KMS-11 (cell line): ENCODE measurements around the gene SECISBP2L.

Experiments
- H2AFZ ChIP-seq: fragments of 200-600 bp; sonication (generic); 2 replicates; pipeline ENCODE4 v1.6.1; 2016; ENCODE audit warnings: antibody characterized with exemption, mixed run types, low read depth
- H3K27ac ChIP-seq: fragments of 200-600 bp; sonication (generic); 2 replicates; pipeline ENCODE4 v1.6.1; 2016; ENCODE audit warnings: mild to moderate bottlenecking, mixed run types
- H3K27me3 ChIP-seq: fragments of 200-600 bp; sonication (generic); 2 replicates; pipeline ENCODE4 v1.6.1; 2017; ENCODE audit warnings: mild to moderate bottlenecking, low read depth, mixed run types, moderate library complexity; ENCODE audit not compliant: insufficient read depth
- H3K36me3 ChIP-seq: fragments of 200-600 bp; sonication (generic); 2 replicates; pipeline ENCODE4 v1.6.1; 2017; ENCODE audit warnings: mild to moderate bottlenecking, mixed run types; ENCODE audit not compliant: insufficient read depth
- H3K4me1 ChIP-seq: fragments of 200-600 bp; sonication (generic); 2 replicates; pipeline ENCODE4 v1.6.1; 2016; ENCODE audit warnings: mild to moderate bottlenecking, low read depth, mixed run types; ENCODE audit not compliant: poor library complexity, severe bottlenecking
- H3K4me2 ChIP-seq: fragments of 200-600 bp; sonication (generic); 2 replicates; pipeline ENCODE4 v1.7.0; 2016; ENCODE audit warnings: mild to moderate bottlenecking, mixed run types
- H3K4me3 ChIP-seq: fragments of 200-600 bp; sonication (generic); IDR thresholded peaks from 2 replicates; pipeline ENCODE4 v1.6.1; 2017; ENCODE audit warnings: low read depth, low read length, mixed read lengths; ENCODE audit not compliant: insufficient read depth
- H3K79me2 ChIP-seq: fragments of 200-600 bp; sonication (generic); 2 replicates; pipeline ENCODE4 v1.6.1; 2016; ENCODE audit warnings: low read depth, mixed run types; ENCODE audit not compliant: insufficient read depth
- H3K9ac ChIP-seq: fragments of 200-600 bp; sonication (generic); 2 replicates; pipeline ENCODE4 v1.6.1; 2016; ENCODE audit warnings: mild to moderate bottlenecking, mixed run types
- H4K20me1 ChIP-seq: fragments of 200-600 bp; sonication (generic); 2 replicates; pipeline ENCODE4 v1.6.1; 2016; ENCODE audit warnings: mild to moderate bottlenecking, mixed run types; ENCODE audit not compliant: insufficient read depth
- TF ChIP-seq, protein P1 (sequence below): fragments of 200-600 bp; sonication (generic); conservative IDR thresholded peaks from 2 replicates; pipeline ENCODE4 v1.6.1; 2017; ENCODE audit warnings: low read depth, mild to moderate bottlenecking, antibody characterized with exemption, low read length, moderate library complexity, mixed read lengths

SECISBP2L gene

DNA sequence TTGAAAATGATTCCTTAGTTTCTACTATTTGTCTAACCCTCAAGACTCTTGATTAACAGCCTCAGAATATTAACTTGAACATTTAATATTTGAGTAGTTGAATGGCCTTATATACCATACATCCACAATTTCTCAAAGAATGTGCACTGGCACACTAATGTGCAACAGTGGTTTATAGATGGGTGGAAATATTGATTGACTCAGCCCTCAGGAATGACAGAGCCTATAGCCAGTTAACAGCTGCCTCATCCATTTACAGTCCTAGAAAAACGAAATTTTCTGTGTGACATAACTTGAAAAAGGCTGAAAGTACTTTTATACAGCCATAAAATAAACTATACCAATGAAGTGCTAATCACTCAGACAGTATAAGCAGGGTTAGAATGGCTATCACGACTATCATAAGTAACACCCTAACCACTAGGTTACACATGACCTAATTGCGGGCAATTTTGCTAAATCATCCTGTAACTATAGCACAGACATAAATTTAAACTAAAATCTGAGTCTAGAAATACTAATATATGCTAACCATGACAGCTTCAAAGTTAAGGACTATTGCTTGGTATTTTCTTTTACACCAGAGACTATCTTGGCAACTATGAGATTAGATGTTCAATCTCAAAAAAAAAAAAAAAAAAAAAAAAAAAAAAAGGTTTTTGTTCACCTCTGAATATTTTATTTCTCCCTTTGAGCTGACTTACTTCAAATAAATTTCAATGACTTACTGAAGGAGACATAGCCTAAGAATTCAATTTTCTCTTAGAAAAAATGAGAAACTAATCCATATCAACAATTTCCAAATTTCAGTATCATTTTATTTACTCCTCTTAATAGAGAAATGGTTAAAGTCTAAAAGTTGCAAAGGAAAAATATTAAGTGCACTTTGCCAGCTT is 9.3 kb downstream of the SECISBP2L start:
- peaks cover 33% of the 10 kb centered on the region for H3K79me2 ChIP-seq
- H2AFZ ChIP-seq, result no peak overlapping the region
- peak overlapping the region; percentile 34; the same call in 1 of the 2 replicates for H3K4me2 ChIP-seq

GRCh38 chr15:49035825-49036224 is 10.4 kb downstream of the SECISBP2L start:
- H3K79me2 ChIP-seq, result peaks cover 25% of the 10 kb centered on the region; the same call in 1 of the 2 replicates
- no peak overlapping the region for H3K4me2 ChIP-seq
- H3K27me3 ChIP-seq, result no peaks in the 10 kb centered on the region
- no peak overlapping the region for H2AFZ ChIP-seq
- H3K4me1 ChIP-seq, result peaks cover 23% of the 10 kb centered on the region
- no peak overlapping the region for H3K4me3 ChIP-seq
- no peak overlapping the region for H3K27ac ChIP-seq
- H3K36me3 ChIP-seq, result no peaks in the 10 kb centered on the region
- no peaks in the 10 kb centered on the region for H4K20me1 ChIP-seq
- TF ChIP-seq, protein P1, sequence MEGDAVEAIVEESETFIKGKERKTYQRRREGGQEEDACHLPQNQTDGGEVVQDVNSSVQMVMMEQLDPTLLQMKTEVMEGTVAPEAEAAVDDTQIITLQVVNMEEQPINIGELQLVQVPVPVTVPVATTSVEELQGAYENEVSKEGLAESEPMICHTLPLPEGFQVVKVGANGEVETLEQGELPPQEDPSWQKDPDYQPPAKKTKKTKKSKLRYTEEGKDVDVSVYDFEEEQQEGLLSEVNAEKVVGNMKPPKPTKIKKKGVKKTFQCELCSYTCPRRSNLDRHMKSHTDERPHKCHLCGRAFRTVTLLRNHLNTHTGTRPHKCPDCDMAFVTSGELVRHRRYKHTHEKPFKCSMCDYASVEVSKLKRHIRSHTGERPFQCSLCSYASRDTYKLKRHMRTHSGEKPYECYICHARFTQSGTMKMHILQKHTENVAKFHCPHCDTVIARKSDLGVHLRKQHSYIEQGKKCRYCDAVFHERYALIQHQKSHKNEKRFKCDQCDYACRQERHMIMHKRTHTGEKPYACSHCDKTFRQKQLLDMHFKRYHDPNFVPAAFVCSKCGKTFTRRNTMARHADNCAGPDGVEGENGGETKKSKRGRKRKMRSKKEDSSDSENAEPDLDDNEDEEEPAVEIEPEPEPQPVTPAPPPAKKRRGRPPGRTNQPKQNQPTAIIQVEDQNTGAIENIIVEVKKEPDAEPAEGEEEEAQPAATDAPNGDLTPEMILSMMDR, result no peak
- H3K9ac ChIP-seq, result no peak overlapping the region

More for the DNA sequence above, 9.3 kb downstream of the SECISBP2L start:
- TF ChIP-seq, protein P1, result no peak
- no peaks in the 10 kb centered on the region for H4K20me1 ChIP-seq
- H3K4me1 ChIP-seq, result peaks cover 30% of the 10 kb centered on the region
- H3K27ac ChIP-seq, result no peak overlapping the region
- H3K27me3 ChIP-seq, result no peaks in the 10 kb centered on the region
- H3K4me3 ChIP-seq, result no peak overlapping the region
- H3K9ac ChIP-seq, result no peak overlapping the region
- no peaks in the 10 kb centered on the region for H3K36me3 ChIP-seq

DNA sequence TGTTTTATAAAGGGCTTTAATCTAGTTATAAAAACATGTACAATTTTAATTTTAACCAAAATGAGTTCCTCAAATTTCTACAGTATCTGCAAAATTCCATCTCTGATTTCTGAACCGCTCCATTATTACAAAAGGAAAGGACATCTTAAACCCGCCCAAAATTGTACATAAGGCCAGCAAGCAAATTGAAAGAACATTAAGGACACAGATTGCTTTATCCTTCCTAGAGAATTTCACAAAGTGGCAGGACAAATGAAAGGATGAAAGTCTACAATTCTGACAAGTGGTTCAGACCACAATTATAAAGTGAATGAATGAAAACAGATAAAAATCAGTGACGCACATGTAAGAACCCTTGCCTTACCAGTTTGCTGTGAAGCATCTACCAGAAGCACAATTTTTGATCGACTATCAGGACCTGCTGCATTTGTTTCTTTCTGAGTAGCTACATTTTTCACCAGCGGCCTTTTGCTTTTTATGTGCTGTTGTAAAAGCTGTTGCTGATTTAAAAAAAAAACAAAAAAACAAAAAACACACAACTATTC is 13.6 kb downstream of the SECISBP2L start:
- no peak overlapping the region for H3K27ac ChIP-seq
- peaks cover 13% of the 10 kb centered on the region for H3K4me1 ChIP-seq
- no peak overlapping the region for H2AFZ ChIP-seq
- H3K27me3 ChIP-seq, result no peaks in the 10 kb centered on the region
- TF ChIP-seq, protein P1, result no peak
- no peak overlapping the region for H3K9ac ChIP-seq
- H3K36me3 ChIP-seq, result no peaks in the 10 kb centered on the region
- H3K4me2 ChIP-seq, result no peak overlapping the region
- no peaks in the 10 kb centered on the region for H4K20me1 ChIP-seq
- H3K4me3 ChIP-seq, result no peak overlapping the region
- H3K79me2 ChIP-seq, result peaks cover 4% of the 10 kb centered on the region; the same call in 1 of the 2 replicates

- no peak overlapping the region for H3K4me2 ChIP-seq
- H3K36me3 ChIP-seq, result no peaks in the 10 kb centered on the region
- H3K4me1 ChIP-seq, result peaks cover 16% of the 10 kb centered on the region
- H3K9ac ChIP-seq, result no peak overlapping the region
- no peaks in the 10 kb centered on the region for H3K27me3 ChIP-seq
- H2AFZ ChIP-seq, result no peak overlapping the region
- H4K20me1 ChIP-seq, result no peaks in the 10 kb centered on the region
- no peak overlapping the region for H3K27ac ChIP-seq
- no peaks in the 10 kb centered on the region for H3K79me2 ChIP-seq
- H3K4me3 ChIP-seq, result no peak overlapping the region
- TF ChIP-seq, protein P1, result no peak
Observed at GRCh38 chr15:49031804-49032203, 14.4 kb downstream of the SECISBP2L start.
